ENCODE measurements around the gene REC114.

The REC114 gene

GRCh38 chr15:73607843-73608242, 164.9 kb downstream of the REC114 start:
- no peak for DNase-seq (ENCODE audit: low read depth)

GRCh38 chr15:73608475-73608874, 165.5 kb downstream of the REC114 start:
- no peak for DNase-seq (ENCODE audit: low read depth)

GRCh38 chr15:73608941-73609340, 166.0 kb downstream of the REC114 start:
- peak; percentile 28 for DNase-seq (ENCODE audit: low read depth)

Measured in GM04504 (cell line).